NCI-H774 (cell line): Measurements from ENCODE around the gene CTSW.
"Not testable (repeated sequence)": the region's sequence is repeated elsewhere in the genome, so short reads cannot be mapped to it uniquely, and the experiment has no call there.

Experiments used
- DNase-seq: peaks from one replicate; lab custom pipeline; 2025; lab: John Stamatoyannopoulos, UW

The CTSW gene

DNA sequence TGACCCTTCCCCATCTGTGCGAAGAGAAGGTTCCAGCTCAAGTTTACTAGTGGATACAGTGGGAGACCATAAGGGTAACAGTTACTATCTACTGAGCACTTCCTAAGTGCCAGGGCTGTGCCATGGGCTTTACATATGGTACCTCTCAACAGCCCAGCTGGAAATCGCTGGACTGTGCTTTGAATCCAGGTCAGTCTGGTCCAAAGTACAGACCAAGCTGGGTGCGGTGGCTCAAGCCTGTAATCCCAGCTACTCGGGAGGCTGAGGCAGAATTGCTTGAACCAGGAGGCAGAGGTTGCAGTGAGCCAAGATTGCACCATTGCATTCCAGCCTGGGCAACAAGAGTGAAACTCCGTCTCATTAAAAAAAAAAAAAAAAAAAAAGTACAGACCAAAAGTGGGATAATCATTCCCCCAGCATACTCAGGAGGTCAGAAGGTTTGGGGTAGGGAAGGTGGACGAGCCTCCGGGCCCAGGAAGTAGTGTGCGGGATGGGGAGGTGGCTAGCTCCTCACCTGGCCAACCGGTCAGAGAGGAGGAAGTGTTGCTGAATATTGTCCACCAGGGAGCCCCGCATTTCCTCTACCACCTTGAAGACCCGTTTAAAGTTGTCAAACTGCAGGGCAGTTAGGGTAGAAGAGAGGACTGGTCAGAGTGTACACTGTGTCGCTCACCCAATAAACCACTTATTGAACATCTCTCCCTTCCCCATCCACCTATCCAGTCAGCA is 6.3 kb downstream of the CTSW start:
- no peak for DNase-seq

DNA sequence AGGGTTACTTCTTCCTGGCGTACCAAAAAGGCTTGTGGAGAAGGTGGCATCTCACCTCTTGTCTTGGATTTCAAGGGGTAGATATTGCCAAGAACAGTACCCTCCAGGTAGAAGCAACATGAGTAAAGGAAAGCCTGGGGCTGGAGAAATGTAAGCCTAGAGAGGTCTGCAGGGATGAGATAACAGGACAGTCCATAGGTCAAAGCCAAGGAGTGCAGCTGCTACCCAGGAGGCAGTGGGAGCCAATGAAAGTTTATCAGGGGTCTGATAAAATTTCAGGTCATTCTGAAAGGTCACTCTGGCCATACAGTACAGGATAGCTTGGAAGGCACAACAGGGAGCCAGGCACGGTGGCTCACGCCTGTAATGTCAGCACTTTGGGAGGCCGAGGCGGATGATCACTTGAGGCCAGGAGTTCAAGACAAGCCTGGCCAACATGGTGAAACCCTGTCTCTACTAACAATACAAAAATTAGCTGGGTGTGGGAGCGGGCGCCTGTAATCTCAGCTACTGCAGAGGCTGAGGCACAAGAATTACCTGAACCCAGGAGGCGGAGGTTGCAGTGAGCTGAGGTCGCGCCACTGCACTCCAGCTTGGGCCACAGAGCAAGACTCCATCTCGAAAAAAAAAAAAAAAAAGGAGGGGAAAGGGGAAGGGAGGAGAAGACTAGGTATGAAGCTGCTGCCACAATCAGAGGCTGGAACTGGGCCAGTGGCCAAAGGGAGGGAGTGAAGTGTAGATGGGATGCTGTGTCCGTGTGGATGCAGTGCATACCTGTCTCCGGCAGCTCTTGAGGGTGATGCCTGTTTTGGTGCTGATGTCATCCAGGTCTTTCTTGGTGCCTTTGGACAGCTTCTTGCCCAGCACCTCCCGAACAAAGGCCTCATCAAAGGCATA is 7.4 kb downstream of the CTSW start:
- no peak for DNase-seq

- DNase-seq, result peak; percentile 51
These were observed 8.1 kb downstream of the CTSW start for GRCh38 chr11:65887723-65888162.

- peak; percentile 98 for DNase-seq
These were observed 8.7 kb downstream of the CTSW start, which contains the start of gene FIBP for GRCh38 chr11:65888163-65888814. TSS of gene FIBP (minus strand) at chr11:65888471. CDS start at chr11:65888418, 53 bp downstream.

- DNase-seq, result peak; percentile 95
These were observed 10.9 kb downstream of the CTSW start, which contains the start of gene CCDC85B for GRCh38 chr11:65890324-65891218. TSS of gene CCDC85B (plus strand) at chr11:65890673. CDS start at chr11:65890784, 111 bp downstream.

GRCh38 chr11:65891219-65892136 is 11.8 kb downstream of the CTSW start:
- no peak for DNase-seq

DNA sequence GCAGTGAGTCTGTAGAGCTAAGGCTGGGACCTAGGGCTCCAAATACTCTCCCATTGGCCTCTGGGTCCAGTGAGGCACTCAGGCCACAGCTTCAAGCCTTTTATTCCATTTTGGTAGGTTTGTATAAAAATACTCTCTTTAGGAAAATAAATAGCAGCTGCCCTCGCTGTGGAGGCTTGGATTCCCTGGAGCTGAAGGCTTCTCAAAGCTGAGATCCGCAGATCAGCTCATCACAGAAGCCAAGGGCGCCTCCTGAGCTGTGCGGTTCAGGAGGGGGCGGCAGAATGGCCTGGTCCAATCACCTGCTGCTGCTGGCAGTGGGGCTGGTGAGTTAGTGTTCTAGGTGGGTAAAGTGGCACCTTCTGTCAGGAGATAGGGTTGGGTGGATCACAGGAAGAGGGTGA is 12.5 kb downstream of the CTSW start:
- DNase-seq, result not testable (repeated sequence)

- no peak for DNase-seq
These were observed 13.2 kb downstream of the CTSW start for GRCh38 chr11:65892661-65893317.

DNA sequence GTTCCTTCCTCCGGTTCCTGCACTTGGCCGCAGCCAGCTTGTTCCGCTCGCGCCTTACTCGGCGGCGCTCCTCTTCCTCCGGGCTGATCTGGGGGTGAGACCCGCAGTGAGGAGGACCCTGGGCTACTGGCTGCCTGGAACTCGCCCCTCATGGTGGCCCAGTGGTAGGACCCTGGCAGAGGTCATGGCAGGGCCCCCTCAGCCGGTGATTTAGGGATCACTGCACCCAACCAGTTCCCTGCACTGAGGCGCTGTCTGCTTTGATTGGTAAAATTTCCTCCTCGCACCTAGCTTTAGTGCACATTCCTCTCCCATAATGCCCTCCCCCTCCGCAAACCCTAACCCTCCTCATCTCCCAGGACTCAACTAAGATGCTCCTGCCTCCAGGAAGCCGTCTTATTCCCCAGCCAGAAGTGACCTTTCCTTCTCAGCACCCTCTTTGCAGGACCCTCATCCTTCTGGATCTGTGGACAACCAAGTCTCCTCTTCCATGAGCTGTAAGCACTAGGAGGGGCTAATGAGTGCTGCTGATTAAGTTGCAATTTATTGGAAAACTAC is 14.5 kb downstream of the CTSW start:
- DNase-seq, result no peak

GRCh38 chr11:65895482-65895981 is 15.9 kb downstream of the CTSW start:
- no peak for DNase-seq

DNA sequence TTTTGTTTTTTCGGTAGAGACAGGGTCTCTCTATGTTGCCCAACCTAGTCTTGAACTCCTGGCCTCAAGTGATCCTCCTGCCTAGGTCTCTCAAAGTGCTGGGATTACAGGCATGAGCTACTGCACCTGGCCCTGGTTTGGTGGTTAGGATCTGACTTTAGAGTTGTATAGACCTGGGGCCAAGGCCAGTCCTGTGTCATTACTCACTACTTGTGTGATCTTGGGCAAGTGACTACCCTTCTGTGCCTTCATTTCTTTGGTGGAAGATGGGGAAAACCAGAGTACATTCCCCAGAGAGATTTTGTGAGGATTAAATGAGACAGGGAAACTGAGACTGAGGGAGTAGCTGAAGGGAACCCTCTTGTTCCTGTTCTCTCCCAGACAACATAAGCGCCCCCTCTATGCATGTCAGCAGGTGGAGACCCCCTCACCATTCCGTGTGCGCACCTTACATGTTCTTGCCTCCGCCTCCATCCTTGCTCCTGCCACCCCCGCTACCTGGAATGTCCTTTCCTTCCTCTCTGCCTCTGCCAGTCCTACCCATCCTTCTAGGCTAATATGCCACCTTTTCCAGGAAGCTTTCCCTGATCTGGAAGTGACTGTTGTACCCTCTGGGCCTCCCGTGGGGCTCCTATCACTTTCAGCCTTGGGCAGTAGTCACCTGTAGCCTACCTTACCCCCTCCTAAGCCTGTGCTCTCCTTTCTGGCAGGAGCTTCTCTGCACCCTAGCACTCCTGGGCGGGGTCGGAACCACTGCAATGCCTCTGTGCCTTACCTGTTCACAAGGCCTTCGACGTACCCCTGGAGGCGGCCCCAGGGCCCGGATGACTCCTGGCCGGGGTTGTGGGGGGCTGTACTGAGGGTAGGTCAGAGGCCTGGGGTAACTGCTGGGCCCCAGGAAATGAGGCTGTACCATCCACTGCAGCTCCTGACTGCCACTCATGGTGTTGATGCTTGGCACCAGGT is 16.7 kb downstream of the CTSW start:
- no peak for DNase-seq

DNA sequence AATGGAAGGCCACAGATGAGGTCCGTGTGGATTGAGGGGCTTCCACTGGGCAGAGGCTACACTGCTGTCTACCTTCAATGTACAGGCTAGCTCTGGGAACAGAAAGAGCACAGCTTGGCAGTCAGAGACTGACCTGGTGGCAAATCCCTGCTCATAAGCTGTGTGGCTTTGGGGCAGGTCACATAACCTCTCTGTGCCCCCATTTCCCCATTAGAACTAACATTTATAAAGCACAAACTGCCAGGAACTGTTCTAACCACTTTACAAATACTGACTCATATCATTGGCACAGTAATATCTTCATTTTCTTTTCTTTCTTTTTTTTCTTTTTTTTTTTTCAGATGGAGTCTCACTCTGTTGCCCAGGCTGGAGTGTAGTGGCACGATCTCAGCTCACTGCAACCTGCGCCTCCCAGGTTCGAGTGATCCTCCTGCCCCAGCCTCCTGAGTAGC is 17.4 kb downstream of the CTSW start:
- DNase-seq, result no peak

- no peak for DNase-seq
These were observed 19.2 kb downstream of the CTSW start for GRCh38 chr11:65898656-65899355.

GRCh38 chr11:65899356-65900124 is 19.9 kb downstream of the CTSW start:
- no peak for DNase-seq

DNA sequence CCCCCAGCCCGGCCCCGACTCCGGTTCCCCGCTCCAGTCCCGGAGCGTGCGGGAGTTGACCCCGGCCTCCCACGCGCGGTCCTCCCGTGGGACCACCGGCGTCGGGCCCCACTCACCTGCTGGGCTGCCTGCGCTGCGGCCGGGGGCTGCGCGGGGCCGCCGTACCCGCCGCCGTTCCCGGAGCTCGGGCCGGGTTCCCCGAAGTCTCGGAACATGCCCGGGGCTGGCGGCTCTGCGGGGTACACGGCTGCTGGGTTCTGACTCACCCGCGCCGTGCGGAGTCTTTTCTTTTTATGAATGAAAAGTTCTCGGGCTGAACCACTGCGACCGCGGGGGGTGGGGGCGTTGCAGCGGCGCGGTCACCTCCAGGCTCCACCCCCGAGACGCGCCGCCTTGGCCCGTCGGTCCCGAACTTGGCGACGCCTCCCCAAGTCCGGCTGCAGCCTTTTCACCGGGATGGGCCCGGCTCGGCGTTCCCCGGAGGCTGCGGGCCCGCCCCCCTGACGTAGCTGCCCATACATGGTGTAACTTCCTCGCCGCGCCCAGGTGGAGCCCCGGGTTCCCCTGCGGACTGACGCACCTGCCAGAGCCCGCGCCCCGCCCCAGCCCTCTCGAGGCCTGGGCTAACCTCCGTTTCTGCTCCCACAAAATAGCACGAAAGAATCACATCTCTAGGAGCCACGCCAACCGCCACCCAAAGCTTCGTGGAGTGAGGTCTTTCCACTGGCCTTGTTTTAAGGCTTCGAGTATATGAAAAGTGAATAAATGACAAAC is 20.7 kb downstream of the CTSW start, which contains the start of gene FOSL1:
FOSL1 (minus strand) TSS at position 264 of the 774 bp plus-strand sequence; CDS start at position 215, 49 bp downstream.
- peak; percentile 87 for DNase-seq

DNA sequence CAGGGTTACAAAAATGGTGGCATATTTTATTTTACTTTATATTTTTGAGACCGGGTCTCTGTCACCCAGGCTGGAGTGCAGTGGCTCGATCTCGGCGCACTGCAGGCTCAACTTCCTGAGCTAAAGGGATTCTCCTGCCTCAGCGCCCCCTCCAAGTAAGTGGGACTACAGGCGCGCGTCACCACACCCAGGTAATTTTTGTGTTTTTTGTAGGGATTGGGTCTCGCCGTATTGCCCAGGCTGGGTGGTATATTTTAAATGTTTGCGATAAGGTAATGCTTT is 21.2 kb downstream of the CTSW start:
- DNase-seq, result no peak
